Measurements from ENCODE around the gene IGF1R.

IGF1R gene

DNA sequence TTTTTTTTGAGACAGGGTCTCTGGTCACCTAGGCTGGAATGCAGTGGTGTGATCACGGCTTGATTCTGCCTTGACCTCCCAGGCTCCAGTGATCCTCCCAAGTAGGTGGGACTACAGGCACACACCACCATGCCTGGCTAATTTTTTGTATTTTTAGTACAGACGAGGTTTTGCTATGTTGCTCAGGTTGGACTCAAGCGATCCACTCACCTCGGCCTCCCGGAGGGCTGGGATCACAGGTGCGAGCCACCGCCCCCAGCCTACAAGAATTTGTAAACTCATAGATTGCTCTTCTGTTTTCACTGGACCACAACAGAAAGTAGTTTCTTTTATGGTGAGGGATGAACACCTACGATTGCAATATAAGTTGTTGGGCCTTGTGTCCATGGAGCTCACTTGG lies 7.4 kb downstream of the IGF1R start:
- Mint-ChIP-seq H3K27me3 (peaks cover 27% of the 10 kb centered on the region), H3K4me1 (ENCODE audit: low read depth) (peaks cover 57% of the 10 kb centered on the region), H3K9me3 (no peaks in the 10 kb centered on the region), H3K36me3 (ENCODE audit: low read depth) (peaks cover 3% of the 10 kb centered on the region), H3K4me3 (no peak overlapping the region), H3K27ac (no peak overlapping the region)
- DNase-seq, result no peak

DNA sequence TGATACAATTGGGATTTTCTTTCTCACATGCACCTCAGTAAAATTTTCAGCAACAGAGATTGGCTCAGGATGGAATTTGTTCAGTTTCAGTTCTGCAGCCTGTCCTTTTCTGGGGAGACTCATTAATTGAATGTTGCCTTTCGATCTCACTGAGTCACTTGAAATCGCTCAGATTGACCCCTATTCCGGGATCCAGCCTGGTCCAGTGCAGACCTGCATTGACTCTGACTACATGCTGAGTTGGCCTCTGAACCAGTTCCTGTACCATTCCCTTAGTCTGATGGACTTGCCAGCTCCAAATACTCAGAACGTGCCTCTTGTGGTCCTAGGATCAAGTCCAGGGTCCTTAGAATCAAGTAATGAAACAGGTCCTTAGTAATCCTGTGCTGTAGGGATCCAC lies 9.4 kb downstream of the IGF1R start:
- no peaks in the 10 kb centered on the region for H3K36me3 Mint-ChIP-seq (ENCODE audit: low read depth)
- H3K27ac Mint-ChIP-seq, result no peak overlapping the region
- H3K9me3 Mint-ChIP-seq, result no peaks in the 10 kb centered on the region
- H3K4me1 Mint-ChIP-seq (ENCODE audit: low read depth), result peaks cover 42% of the 10 kb centered on the region
- H3K27me3 Mint-ChIP-seq, result peaks cover 8% of the 10 kb centered on the region
- H3K4me3 Mint-ChIP-seq, result no peak overlapping the region
- no peak for DNase-seq

DNA sequence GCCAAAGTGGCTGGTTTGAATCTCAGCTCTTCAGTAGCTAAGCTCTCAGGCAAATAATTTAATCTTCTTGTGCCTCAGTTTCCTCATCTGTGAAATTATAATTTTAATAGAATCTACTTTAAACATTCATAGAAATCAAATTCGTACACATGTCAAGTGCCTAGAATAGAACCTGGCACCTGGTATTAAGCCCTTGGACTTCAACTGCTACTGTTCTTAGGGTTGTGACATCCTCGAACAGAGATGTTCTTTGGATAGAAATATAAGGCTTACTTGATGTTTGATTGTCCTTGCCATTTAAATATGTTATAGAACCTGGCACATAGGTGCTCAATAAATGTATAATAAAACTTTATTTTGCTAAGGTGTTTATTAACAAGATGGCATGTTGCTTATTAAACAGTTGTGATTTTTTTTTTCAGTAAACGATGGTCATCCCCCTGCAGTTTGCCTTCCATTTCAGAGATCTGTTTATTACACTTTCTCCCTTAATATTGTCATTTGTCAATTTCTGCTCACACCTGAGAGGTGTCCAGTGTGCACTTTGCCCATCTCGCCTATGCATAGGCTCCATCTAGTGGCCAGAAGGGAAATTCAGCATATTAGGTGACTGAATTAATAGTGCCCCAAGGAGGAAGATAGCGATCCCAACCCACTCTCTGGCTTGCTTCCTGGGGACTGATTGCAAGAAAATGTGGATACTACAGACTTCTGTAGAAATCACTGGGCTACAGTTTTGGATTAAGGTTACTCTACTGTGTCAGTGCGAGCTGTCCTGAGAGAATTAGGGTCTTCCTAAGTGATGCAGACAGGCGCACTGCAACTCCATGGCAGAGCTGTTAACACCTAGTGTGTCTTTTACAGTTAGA lies 10.7 kb downstream of the IGF1R start:
- Mint-ChIP-seq H3K36me3 (ENCODE audit: low read depth) (no peaks in the 10 kb centered on the region), H3K9me3 (no peaks in the 10 kb centered on the region), H3K4me3 (no peak overlapping the region), H3K27me3 (peaks cover 3% of the 10 kb centered on the region), H3K27ac (no peak overlapping the region), H3K4me1 (ENCODE audit: low read depth) (peaks cover 41% of the 10 kb centered on the region)
- no peak for DNase-seq

DNA sequence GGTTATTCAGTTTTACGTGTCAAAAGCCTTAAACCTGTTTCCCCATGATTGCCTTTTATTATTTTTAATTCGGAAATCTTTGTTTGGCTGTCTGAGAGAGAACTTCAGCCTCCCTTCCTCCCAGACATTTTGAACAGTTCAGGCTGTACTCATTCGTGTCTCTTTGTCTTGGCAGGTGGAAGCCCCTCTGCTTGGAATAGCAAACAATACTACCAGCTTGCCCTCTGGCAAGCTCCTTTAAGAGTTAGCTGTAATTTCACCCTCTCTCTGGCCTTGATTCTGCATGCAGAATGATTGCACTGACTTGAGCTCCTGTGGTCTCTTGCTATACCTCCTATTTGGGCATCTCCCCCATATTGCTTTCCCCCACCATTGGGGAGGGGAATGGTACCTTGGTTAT lies 11.7 kb downstream of the IGF1R start:
- no peak overlapping the region for H3K27ac Mint-ChIP-seq
- peaks cover 3% of the 10 kb centered on the region for H3K27me3 Mint-ChIP-seq
- H3K4me1 Mint-ChIP-seq (ENCODE audit: low read depth), result peaks cover 36% of the 10 kb centered on the region
- no peak overlapping the region for H3K4me3 Mint-ChIP-seq
- no peak for DNase-seq
- no peaks in the 10 kb centered on the region for H3K9me3 Mint-ChIP-seq
- no peaks in the 10 kb centered on the region for H3K36me3 Mint-ChIP-seq (ENCODE audit: low read depth)

DNA sequence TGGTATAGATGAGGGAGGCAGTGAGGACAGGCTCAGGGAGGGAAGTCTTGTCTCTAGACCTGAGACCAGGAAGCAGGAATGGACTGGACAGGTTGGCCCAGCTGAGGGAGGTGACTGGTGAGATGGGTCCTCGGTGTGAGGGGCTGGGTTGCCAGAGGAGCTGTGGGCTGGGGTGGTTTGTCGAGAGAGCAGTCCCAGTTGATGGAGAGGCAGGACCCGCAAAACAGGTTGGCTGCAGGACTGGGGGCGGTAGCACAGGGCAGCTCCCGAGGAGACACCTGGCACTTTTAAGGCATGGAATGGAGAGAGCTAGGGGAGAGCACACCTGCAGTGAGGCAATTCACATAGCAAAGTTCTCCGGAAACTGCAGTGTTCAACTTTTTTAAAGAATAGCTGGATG lies 14.7 kb downstream of the IGF1R start:
- no peak overlapping the region for H3K27ac Mint-ChIP-seq
- H3K4me3 Mint-ChIP-seq, result no peak overlapping the region
- no peaks in the 10 kb centered on the region for H3K9me3 Mint-ChIP-seq
- peaks cover 2% of the 10 kb centered on the region for H3K36me3 Mint-ChIP-seq (ENCODE audit: low read depth)
- peaks cover 48% of the 10 kb centered on the region for H3K4me1 Mint-ChIP-seq (ENCODE audit: low read depth)
- no peak for DNase-seq
- no peaks in the 10 kb centered on the region for H3K27me3 Mint-ChIP-seq

DNA sequence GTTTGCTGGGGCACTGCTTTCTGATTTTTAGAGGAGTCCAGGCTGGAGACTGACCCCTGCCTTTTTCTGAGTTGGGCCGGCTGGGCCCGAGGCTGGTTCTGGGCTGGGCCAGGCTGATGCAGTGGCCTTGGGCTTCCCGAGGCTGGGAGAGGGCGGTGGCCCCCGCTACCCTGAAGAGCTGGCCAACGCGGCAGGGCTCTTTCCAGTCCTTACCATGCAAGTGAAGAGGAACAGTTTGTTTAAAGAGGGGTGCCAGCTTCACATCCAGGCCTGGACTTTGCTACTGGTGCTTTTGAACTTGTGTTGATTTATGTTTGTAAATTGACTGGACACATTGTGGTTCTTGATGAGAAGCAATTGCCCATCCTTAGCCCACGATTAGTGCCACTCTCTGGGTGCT lies 15.3 kb downstream of the IGF1R start:
- H3K36me3 Mint-ChIP-seq (ENCODE audit: low read depth), result peaks cover 2% of the 10 kb centered on the region
- no peaks in the 10 kb centered on the region for H3K9me3 Mint-ChIP-seq
- H3K4me3 Mint-ChIP-seq, result no peak overlapping the region
- no peak for DNase-seq
- H3K27ac Mint-ChIP-seq, result no peak overlapping the region
- H3K27me3 Mint-ChIP-seq, result no peaks in the 10 kb centered on the region
- H3K4me1 Mint-ChIP-seq (ENCODE audit: low read depth), result peaks cover 51% of the 10 kb centered on the region

DNA sequence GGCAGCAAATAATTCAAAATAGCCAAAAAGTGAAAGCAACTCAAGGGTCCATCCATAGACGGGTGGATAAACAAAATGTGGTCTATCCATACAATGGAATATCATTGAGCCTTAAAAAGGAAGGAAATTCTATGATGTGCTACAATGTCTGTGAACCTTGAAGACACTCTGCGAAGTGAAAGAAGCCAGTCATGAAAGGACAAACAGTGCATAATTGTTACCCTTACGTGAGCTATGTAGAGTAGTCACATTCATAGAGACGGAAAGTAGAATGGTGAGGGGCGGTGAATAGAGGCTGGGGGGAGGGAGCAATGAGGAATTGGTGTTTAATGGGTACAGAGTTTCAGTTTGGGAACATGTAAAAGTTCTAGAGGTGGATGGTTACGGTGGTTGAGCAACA lies 18.1 kb downstream of the IGF1R start:
- Mint-ChIP-seq H3K27me3 (no peaks in the 10 kb centered on the region), H3K4me3 (no peak overlapping the region), H3K27ac (no peak overlapping the region), H3K36me3 (ENCODE audit: low read depth) (peaks cover 2% of the 10 kb centered on the region), H3K4me1 (ENCODE audit: low read depth) (peaks cover 76% of the 10 kb centered on the region), H3K9me3 (no peaks in the 10 kb centered on the region)
- DNase-seq, result no peak

DNA sequence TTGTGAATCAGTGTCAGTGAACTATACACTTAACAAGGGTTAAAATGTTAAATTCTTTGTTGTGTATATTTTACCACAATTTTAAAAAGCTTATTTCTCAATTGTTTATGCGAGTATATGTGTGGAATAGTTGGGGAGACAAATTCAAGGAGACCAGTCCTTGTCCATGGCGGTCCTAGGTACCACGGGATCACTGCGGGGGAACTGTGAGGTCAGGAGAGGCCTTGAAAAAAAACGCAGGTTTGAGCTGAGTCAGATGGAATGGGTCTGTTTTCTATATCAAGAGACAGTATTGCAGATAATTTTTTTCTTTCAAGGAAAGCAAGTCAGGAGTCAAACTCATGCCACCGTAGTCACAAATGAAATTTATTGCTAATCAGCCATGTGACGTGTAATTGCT lies 18.5 kb downstream of the IGF1R start:
- peaks cover 80% of the 10 kb centered on the region for H3K4me1 Mint-ChIP-seq (ENCODE audit: low read depth)

DNA sequence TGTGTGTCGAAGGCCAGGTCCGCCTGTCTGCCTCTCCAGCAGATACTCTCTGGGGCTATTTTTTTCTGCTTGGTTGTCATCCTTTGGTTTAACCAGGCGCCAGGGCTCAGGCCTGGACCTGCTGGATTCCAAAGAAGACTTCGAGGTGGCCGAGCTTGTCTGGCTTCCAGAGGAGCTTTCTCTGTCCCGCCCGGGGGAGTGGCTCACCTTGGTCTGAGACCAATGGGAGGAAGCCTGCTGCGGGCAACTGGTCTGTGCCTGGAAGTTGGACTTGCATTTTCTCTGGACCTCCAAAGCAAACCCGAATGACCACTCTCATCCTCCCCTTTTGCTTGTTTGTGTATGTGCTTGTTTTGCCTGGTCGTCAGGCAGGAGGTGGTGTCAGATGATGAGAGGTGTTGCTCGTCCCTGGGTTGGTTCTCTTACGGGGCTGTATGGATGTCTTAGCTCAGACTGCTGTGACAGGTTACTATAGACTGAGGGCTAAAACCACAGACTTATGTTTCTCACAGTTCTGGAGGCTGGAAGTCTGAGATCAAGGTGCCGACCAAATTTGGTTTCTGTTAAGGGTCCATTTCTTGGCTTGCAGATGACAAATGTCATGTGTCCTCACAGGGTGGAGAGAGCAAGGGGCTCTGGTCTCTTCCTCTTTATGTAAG lies 19.3 kb downstream of the IGF1R start:
- DNase-seq, result no peak
- no peak overlapping the region for H3K4me3 Mint-ChIP-seq
- H3K27ac Mint-ChIP-seq, result no peak overlapping the region
- H3K4me1 Mint-ChIP-seq (ENCODE audit: low read depth), result peaks cover 78% of the 10 kb centered on the region
- peaks cover 2% of the 10 kb centered on the region for H3K36me3 Mint-ChIP-seq (ENCODE audit: low read depth)
- H3K9me3 Mint-ChIP-seq, result no peaks in the 10 kb centered on the region
- no peaks in the 10 kb centered on the region for H3K27me3 Mint-ChIP-seq

More for the DNA sequence above, 18.5 kb downstream of the IGF1R start:
- H3K27ac Mint-ChIP-seq, result no peak overlapping the region
- DNase-seq, result no peak
- H3K4me3 Mint-ChIP-seq, result no peak overlapping the region
- no peaks in the 10 kb centered on the region for H3K9me3 Mint-ChIP-seq
- no peaks in the 10 kb centered on the region for H3K27me3 Mint-ChIP-seq
- H3K36me3 Mint-ChIP-seq (ENCODE audit: low read depth), result peaks cover 2% of the 10 kb centered on the region

DNA sequence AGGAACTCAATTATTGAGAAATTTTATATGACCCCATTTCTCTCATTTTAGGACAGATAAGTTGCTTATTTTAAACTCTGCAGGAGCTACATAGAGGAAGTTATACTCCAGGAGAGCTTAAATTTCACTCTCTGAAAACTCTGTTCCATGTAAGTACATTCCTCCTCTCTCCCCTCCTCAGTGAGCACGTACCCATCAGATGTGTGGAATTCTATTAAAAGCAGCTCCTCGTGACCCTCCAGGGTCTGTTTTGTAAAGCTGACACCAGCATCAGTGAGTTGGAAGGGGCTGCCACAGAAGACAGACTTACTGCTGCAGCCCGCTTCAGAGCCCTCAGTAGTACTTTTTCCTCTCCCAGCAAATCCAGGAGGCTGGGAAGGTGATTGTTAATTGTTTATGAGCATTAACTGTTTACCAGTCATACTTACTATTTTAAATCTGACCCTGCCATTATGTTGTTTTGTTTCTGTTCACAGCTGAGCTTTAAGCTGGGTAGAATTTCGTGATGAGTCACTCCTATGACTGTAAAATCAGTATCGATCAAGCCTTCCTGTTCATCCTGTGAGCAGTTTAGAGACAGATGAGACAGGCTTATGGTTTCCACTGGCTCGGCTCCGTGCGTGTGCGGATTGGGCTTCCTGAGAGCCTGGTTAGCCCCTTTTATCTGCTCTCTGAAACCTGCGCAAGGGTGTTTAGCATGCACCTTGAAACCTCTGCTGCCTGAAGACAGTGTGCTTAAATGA lies 20.4 kb downstream of the IGF1R start:
- H3K27ac Mint-ChIP-seq, result peak overlapping the region; percentile 81
- DNase-seq, result peak; percentile 53
- peak overlapping the region; percentile 8 for H3K4me3 Mint-ChIP-seq
- H3K36me3 Mint-ChIP-seq (ENCODE audit: low read depth), result peaks cover 2% of the 10 kb centered on the region
- no peaks in the 10 kb centered on the region for H3K9me3 Mint-ChIP-seq
- no peaks in the 10 kb centered on the region for H3K27me3 Mint-ChIP-seq
- peaks cover 80% of the 10 kb centered on the region for H3K4me1 Mint-ChIP-seq (ENCODE audit: low read depth)

DNA sequence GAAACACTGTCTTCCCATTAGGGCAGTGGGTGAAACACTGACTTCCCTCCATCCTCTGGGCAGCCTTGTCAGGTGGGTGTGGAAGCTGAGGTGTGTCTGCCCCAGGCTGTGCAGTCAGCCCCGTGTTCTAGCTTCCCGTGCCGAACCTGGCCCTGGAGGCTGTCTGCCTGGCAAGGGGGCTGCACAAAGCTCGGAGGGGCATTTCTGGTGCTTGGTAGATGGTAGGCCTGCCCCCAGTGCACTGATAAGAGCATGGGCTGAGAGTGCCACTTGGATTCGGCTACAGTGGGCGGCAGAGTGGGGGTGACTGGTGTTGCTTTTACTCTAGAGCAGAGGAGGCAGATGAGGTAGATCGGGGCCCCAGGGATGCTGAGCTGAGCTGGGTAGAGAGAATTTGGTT lies 21.3 kb downstream of the IGF1R start:
- Mint-ChIP-seq H3K27me3 (no peaks in the 10 kb centered on the region), H3K9me3 (no peaks in the 10 kb centered on the region), H3K27ac (peak overlapping the region; percentile 81), H3K36me3 (ENCODE audit: low read depth) (peaks cover 2% of the 10 kb centered on the region), H3K4me1 (ENCODE audit: low read depth) (peaks cover 81% of the 10 kb centered on the region), H3K4me3 (no peak overlapping the region)
- DNase-seq, result no peak

DNA sequence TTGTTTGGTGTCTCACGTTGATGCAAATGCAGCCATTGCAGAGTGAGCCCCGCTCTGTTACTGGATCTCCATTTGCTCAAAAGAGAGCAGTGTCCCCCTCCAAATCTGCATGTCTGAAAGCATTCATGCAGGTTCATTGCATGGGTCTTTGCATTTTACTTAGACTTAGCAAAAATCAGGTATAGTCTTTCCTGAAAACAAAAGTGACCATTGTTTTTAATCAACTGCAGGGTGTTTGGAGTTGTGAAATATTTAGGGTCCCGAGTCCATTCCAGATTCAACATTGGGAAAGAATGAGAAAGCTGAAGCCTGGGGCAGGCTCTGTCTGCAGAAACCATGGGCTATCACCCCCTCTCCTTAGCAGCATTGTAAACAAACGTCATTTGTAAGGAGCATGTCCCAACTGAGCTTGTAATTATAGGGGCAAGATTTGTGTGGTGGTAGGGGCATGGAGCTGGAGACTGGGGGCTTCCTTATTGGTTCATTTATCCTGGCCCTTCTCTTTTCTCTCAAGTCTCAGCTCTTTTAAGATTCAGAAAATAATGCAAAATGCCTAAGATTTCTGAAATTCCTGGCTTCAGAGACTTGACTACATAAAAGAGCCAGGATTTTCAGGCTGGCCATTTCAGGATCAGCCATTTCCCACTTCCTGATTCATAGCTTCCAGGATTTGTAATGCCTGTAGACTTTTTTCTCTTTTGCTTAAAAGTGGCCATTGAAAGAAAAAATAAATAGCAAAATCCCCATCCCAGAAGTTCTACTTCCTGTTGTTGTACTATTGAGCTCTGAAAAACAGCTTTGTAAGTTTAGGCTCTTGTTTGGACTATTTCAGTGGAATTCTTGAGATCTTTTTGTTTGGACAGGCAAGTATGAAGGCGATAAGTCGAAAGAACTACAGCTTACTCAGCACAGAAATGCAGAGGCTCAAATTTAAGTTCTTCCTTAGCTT lies 23.0 kb downstream of the IGF1R start:
- Mint-ChIP-seq H3K36me3 (ENCODE audit: low read depth) (no peaks in the 10 kb centered on the region), H3K27me3 (no peaks in the 10 kb centered on the region), H3K27ac (no peak overlapping the region), H3K4me3 (no peak overlapping the region), H3K9me3 (no peaks in the 10 kb centered on the region), H3K4me1 (ENCODE audit: low read depth) (peaks cover 73% of the 10 kb centered on the region)
- no peak for DNase-seq

DNA sequence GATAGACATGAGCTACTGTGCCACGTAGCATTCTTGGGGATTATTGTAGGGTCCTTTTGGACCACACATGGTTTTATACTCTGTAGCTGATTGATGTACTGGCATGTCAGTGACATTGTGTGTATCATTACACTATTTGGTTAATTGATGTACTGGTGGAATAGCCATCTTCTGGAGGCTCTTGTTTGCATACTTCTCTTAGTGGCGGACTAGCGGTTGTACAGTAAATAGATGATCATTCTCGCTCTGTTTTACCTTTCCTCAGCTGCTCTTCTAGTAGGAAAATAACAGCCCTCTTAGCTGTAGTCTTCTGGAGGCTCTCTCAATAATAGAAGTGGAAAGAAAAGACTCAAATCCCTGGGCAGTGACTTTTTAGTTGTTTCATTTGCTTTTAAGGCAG lies 24.8 kb downstream of the IGF1R start:
- Mint-ChIP-seq H3K36me3 (ENCODE audit: low read depth) (peaks cover 5% of the 10 kb centered on the region), H3K27ac (no peak overlapping the region), H3K4me3 (no peak overlapping the region), H3K4me1 (ENCODE audit: low read depth) (peaks cover 71% of the 10 kb centered on the region), H3K9me3 (no peaks in the 10 kb centered on the region), H3K27me3 (no peaks in the 10 kb centered on the region)
- DNase-seq, result no peak

DNA sequence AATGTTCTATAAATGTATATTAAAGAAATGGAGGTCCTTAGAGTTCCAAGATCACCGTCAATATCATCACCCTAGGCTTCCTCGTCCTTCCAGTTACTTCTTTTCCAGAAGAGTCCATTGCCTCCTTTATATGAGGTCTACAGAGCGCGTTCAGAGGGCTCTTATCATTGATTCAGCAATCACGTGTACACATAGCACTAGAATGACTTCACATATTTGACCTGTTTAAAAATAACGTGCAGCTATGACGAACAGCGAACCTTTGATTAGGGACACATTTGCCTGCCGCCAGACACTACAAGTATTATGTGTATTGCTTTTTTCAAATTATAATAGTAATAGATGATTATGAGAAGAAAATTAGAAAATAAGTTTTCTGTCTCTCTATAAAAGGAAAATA lies 26.0 kb downstream of the IGF1R start:
- Mint-ChIP-seq H3K9me3 (no peaks in the 10 kb centered on the region), H3K27ac (no peak overlapping the region)
- DNase-seq, result no peak

More for the DNA sequence above, 26.0 kb downstream of the IGF1R start:
- Mint-ChIP-seq H3K4me1 (ENCODE audit: low read depth) (peaks cover 64% of the 10 kb centered on the region), H3K4me3 (no peak overlapping the region), H3K27me3 (no peaks in the 10 kb centered on the region), H3K36me3 (ENCODE audit: low read depth) (peaks cover 5% of the 10 kb centered on the region)

All from activated T-cell treated with anti-CD3 and anti-CD28 coated beads, Interleukin-2, amount 50 U/mL, for 24 hours (primary cell).